ENCODE data around the gene HDAC5.

HDAC5 gene

DNA sequence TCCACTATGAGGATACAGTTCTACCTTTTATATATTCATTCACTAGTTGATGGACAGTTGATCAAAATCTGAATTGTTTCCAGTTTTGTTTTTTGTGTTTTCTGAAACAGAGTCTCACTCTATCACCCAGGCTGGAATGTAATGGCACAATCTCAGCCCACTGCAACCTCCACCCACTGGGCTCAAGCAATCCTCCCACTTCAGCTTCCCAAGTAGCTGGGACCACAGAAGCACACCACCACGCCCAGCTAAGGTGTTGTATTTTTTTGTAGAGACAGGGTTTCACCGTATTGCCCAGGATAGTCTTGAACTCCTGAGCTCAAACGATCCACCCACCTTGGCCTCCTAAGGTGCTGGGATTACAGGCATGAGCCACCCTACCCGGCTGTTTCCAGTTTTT, 78.0 kb downstream of the HDAC5 start:
- peaks cover 9% of the 10 kb centered on the region; the same call in 1 of the 2 replicates for H4K20me1 ChIP-seq (ENCODE audit: insufficient read depth)
- no peak overlapping the region for H3K27ac ChIP-seq
- no peak overlapping the region for H3K9ac ChIP-seq
- TF ChIP-seq, protein P1, sequence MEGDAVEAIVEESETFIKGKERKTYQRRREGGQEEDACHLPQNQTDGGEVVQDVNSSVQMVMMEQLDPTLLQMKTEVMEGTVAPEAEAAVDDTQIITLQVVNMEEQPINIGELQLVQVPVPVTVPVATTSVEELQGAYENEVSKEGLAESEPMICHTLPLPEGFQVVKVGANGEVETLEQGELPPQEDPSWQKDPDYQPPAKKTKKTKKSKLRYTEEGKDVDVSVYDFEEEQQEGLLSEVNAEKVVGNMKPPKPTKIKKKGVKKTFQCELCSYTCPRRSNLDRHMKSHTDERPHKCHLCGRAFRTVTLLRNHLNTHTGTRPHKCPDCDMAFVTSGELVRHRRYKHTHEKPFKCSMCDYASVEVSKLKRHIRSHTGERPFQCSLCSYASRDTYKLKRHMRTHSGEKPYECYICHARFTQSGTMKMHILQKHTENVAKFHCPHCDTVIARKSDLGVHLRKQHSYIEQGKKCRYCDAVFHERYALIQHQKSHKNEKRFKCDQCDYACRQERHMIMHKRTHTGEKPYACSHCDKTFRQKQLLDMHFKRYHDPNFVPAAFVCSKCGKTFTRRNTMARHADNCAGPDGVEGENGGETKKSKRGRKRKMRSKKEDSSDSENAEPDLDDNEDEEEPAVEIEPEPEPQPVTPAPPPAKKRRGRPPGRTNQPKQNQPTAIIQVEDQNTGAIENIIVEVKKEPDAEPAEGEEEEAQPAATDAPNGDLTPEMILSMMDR (conservative IDR thresholded peaks at IDR 0.05; ENCODE audit: low read depth, low read length) = no peak
- H2AFZ ChIP-seq (ENCODE audit: low read depth) = no peak overlapping the region
- H3K4me3 ChIP-seq (IDR thresholded peaks at IDR 0.05; ENCODE audit: insufficient read depth, low read depth, low read length) = no peak overlapping the region
- peaks cover 14% of the 10 kb centered on the region for H3K4me1 ChIP-seq (ENCODE audit: low read depth, poor library complexity, severe bottlenecking)
- no peak overlapping the region for H3K4me2 ChIP-seq
- H3K36me3 ChIP-seq (ENCODE audit: insufficient read depth) = no peaks in the 10 kb centered on the region; the same call in 1 of the 2 replicates
- peaks cover 83% of the 10 kb centered on the region; the same call in 1 of the 2 replicates for H3K79me2 ChIP-seq (ENCODE audit: insufficient read depth, low read depth)
- no peaks in the 10 kb centered on the region for H3K27me3 ChIP-seq (ENCODE audit: insufficient read depth, low read depth)

DNA sequence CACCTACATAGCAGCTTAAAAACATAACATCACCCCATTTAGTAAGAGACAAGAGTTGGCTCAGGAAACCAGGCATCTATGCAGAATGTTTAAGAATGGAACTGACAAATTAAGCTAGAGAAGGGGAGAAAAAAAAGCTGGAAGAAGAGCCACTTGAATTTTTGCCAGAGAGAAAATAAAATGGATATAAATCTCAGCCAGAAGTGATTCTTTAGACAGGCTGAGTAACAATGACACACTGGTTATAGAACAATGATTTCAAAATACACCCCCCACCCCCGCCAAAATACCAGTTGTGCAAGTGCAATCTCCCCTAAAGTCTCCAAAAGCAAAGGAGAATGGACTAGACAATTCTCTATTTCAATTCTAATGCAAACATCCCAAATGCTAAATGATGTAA, 79.4 kb downstream of the HDAC5 start:
- peaks cover 9% of the 10 kb centered on the region; the same call in 1 of the 2 replicates for H4K20me1 ChIP-seq (ENCODE audit: insufficient read depth)
- H3K36me3 ChIP-seq (ENCODE audit: insufficient read depth) = no peaks in the 10 kb centered on the region; the same call in 1 of the 2 replicates
- no peak overlapping the region for H3K4me3 ChIP-seq (IDR thresholded peaks at IDR 0.05; ENCODE audit: insufficient read depth, low read depth, low read length)
- H3K4me2 ChIP-seq = no peak overlapping the region
- H3K79me2 ChIP-seq (ENCODE audit: insufficient read depth, low read depth) = peaks cover 80% of the 10 kb centered on the region; the same call in 1 of the 2 replicates
- TF ChIP-seq, protein P1 (conservative IDR thresholded peaks at IDR 0.05; ENCODE audit: low read depth, low read length) = no peak
- H2AFZ ChIP-seq (ENCODE audit: low read depth) = no peak overlapping the region
- H3K9ac ChIP-seq = no peak overlapping the region
- peaks cover 14% of the 10 kb centered on the region for H3K4me1 ChIP-seq (ENCODE audit: low read depth, poor library complexity, severe bottlenecking)
- no peaks in the 10 kb centered on the region for H3K27me3 ChIP-seq (ENCODE audit: insufficient read depth, low read depth)
- H3K27ac ChIP-seq = no peak overlapping the region

DNA sequence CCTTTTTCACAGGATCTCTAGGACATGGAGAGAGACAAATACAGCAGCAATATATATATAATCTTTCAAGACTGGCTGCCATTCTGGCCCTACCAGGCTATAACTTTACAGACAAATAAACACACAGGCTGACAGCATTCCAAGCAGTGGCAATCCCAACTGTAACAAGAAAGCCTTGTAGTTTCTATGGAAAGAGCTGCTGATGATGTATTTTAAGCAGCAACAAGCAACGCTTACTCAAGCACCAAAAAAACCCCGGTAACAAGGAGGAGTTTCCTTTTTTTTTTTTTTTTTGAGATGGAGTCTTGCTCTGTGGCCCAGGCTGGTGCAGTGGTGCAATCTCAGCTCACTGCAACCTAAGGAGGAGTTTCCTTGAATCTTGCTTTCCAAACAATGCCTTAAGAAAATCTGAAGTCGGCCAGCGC, 80.2 kb downstream of the HDAC5 start:
- Histone ChIP-seq H3K9ac (no peak overlapping the region), H2AFZ (ENCODE audit: low read depth) (no peak overlapping the region), H3K79me2 (ENCODE audit: insufficient read depth, low read depth) (peaks cover 77% of the 10 kb centered on the region; the same call in 1 of the 2 replicates), H3K4me3 (IDR thresholded peaks at IDR 0.05; ENCODE audit: insufficient read depth, low read depth, low read length) (no peak overlapping the region), H4K20me1 (ENCODE audit: insufficient read depth) (peaks cover 9% of the 10 kb centered on the region; the same call in 1 of the 2 replicates), H3K4me2 (no peak overlapping the region), H3K36me3 (ENCODE audit: insufficient read depth) (no peaks in the 10 kb centered on the region; the same call in 1 of the 2 replicates), H3K27me3 (ENCODE audit: insufficient read depth, low read depth) (no peaks in the 10 kb centered on the region), H3K4me1 (ENCODE audit: low read depth, poor library complexity, severe bottlenecking) (peaks cover 14% of the 10 kb centered on the region), H3K27ac (no peak overlapping the region)
- TF ChIP-seq, protein P1 (conservative IDR thresholded peaks at IDR 0.05; ENCODE audit: low read depth, low read length) = no peak

DNA sequence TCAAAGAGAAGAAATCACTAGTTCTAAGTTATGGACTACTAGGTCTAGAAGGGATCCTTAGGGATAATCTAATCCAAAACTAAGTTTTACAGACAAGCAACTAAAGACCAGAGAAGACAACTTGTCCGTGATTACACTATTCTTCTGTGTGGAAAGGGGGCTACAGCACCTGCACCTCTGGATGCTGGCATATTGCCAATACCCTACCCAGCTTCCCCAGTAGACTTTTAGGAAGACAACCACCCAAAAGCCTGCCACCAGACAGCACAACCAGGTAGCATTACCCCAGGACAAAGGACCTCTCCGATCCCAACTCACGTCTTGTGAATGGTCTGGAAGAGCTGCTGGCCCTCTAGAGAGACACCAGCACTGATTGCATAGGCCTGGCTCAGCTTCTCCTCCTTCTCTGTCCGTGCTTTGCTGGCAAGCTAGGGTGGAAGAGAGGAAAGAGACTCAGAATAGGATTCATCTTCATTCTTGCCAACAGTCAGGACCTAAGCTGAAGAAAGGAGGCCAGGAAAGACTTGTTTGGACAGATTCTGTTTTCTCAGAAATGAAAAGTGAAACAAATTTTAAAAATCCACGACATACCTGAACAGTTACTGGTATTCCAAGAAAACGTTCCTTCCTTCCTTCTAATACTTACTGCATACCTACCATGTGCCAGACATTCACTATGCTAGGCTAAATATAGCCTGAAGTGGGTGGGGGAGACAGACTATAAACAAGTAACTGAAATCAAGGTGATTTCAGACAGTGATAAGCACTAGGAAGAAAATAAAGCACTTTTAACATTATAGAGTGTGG, 83.4 kb downstream of the HDAC5 start:
- H3K36me3 ChIP-seq (ENCODE audit: insufficient read depth) = peaks cover 4% of the 10 kb centered on the region; the same call in 1 of the 2 replicates
- no peak overlapping the region for H3K27ac ChIP-seq

More for the DNA sequence above, 83.4 kb downstream of the HDAC5 start:
- Histone ChIP-seq H3K4me3 (IDR thresholded peaks at IDR 0.05; ENCODE audit: insufficient read depth, low read depth, low read length) (no peak overlapping the region), H3K27me3 (ENCODE audit: insufficient read depth, low read depth) (no peaks in the 10 kb centered on the region), H2AFZ (ENCODE audit: low read depth) (no peak overlapping the region), H3K9ac (no peak overlapping the region), H4K20me1 (ENCODE audit: insufficient read depth) (peaks cover 9% of the 10 kb centered on the region; the same call in 1 of the 2 replicates), H3K79me2 (ENCODE audit: insufficient read depth, low read depth) (peaks cover 55% of the 10 kb centered on the region; the same call in 1 of the 2 replicates), H3K4me2 (no peak overlapping the region), H3K4me1 (ENCODE audit: low read depth, poor library complexity, severe bottlenecking) (peaks cover 14% of the 10 kb centered on the region)
- TF ChIP-seq, protein P1 (conservative IDR thresholded peaks at IDR 0.05; ENCODE audit: low read depth, low read length) = no peak

All from KMS-11 (cell line).